Upper lobe of left lung (tissue), 4 donors: Measurements from ENCODE around the gene KREMEN2.

Experiments used
- POLR2A ChIP-seq, 4 donors: fragments of 450-650 bp; IDR thresholded peaks; one replicate each; pipeline ENCODE4 v1.5.1; 2016 to 2017; ENCODE audit warnings: antibody characterized with exemption in 4 of 4, mild to moderate bottlenecking in 2 of 4
- POLR2AphosphoS5 ChIP-seq, 2 donors: sonication (generic); formaldehyde crosslinking; IDR thresholded peaks; one replicate each; pipeline ENCODE4 v1.5.1; 2017; ENCODE audit warnings: antibody characterized with exemption in 2 of 2
- TF ChIP-seq, protein P1 (sequence below), 6 experiments: fragments of 450-650 bp in 4 of 6; fragments of 200-600 bp in 2 of 6; sonication (generic) in 2 of 6; IDR thresholded peaks; one replicate each; pipeline ENCODE4 v1.5.1; 2016 to 2019; ENCODE audit warnings: antibody characterized with exemption in 6 of 6

DNA sequence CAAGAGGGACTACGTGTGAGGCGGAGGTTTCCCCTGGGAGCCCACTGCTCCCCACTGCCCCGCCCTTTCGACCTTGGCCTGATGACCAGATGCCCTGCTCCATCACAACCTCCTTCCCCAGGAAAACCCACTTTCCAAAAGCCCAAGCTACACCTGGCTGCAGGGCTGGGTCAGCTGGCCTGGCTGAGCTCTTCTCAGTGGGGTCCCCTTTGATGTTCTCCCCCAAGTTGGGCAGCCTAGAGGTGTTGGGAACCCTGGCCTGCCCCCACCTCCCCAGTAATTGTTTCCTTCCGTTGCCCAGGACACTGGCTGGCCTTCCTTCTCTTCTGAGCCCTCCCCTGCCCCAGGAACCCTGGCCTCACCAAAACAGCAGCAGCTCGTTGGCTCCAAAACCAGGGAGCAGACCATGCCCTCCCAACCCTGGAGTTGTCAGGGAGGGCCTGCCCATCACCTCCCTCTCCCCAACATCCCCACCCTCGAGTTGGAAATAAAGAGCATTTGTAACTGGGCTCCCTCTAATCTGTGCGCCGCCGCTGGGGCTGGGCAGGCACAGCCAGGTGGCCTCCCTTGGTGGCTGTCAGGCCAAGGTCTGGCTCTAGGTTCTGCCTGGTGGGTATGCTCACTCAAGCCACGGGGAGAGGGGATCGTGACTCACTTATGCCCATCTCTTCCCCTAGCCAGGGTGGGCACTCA is 50.1 kb downstream of the KREMEN2 start:
- TF ChIP-seq POLR2AphosphoS5 (IDR thresholded peaks at IDR 0.05) (no peak), POLR2A (IDR thresholded peaks at IDR 0.05) (no peak)
- TF ChIP-seq, protein P1, sequence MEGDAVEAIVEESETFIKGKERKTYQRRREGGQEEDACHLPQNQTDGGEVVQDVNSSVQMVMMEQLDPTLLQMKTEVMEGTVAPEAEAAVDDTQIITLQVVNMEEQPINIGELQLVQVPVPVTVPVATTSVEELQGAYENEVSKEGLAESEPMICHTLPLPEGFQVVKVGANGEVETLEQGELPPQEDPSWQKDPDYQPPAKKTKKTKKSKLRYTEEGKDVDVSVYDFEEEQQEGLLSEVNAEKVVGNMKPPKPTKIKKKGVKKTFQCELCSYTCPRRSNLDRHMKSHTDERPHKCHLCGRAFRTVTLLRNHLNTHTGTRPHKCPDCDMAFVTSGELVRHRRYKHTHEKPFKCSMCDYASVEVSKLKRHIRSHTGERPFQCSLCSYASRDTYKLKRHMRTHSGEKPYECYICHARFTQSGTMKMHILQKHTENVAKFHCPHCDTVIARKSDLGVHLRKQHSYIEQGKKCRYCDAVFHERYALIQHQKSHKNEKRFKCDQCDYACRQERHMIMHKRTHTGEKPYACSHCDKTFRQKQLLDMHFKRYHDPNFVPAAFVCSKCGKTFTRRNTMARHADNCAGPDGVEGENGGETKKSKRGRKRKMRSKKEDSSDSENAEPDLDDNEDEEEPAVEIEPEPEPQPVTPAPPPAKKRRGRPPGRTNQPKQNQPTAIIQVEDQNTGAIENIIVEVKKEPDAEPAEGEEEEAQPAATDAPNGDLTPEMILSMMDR (IDR thresholded peaks at IDR 0.05), result no peak
